NCI-H69 (cell line): Measurements from ENCODE around the gene MORN3.
"Not testable (repeated sequence)": the region's sequence is repeated elsewhere in the genome, so short reads cannot be mapped to it uniquely, and the experiment has no call there.

Source experiments
- DNase-seq: peaks from one replicate; lab custom pipeline; 2025; lab: John Stamatoyannopoulos, UW

Gene MORN3

DNA sequence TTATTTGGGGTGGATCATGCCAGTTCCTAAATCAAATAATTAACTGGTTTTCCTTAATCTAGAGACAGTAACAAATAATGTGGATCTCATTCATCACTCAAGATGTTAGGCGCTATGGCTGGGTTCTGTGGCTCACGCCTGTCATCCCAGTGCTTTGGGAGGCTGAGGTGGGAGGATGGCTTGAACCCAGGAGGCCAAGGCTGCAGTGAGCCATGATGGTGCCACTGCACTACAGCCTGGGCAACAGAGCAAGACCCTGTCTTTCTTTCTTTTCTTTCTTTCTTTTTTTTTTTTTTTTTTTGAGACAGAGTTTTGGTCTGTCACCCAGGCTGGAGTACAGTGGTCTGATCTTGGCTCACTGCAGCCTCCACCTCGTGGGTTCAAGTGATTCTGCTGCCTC, 23.3 kb upstream of the MORN3 start:
- DNase-seq: not testable (repeated sequence)

DNA sequence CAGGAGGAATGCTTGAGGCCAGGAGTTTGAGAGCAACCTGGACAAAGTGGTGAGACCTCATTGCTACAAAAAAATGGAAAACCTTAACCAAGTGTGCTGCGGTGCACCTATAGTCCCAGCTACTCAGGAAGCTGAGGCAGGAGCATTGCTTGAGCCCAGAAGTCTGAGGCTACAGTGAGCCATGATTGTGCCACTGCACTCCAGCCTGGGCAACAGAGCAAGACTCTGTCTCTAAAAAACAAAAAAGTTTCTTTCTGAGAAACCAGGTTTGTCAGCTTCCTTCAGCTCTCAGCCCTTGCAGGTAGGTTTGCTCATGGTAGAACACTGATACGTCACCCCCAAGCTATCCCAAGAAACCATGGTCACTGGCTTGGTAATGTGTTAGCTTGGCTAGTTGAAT, 20.0 kb upstream of the MORN3 start:
- no peak for DNase-seq

DNA sequence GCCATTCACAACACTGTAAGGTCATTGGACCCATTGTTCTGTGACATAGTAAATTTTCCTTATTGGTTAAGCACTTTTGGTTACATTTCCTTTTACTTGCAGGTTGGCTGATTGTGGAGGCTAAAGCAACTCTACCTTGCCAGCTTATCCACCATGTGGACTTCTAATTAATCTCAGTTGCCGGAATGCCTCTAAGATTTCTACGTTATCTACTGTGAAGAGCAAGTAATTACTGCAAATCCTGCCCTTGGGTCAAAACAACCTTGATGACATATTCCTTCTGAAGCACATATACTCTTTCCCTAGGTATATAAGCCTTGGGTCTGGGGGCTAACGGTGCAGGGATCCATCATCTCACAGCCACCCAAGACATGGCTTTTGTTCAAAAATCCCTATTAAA, 19.5 kb upstream of the MORN3 start:
- DNase-seq: no peak

DNA sequence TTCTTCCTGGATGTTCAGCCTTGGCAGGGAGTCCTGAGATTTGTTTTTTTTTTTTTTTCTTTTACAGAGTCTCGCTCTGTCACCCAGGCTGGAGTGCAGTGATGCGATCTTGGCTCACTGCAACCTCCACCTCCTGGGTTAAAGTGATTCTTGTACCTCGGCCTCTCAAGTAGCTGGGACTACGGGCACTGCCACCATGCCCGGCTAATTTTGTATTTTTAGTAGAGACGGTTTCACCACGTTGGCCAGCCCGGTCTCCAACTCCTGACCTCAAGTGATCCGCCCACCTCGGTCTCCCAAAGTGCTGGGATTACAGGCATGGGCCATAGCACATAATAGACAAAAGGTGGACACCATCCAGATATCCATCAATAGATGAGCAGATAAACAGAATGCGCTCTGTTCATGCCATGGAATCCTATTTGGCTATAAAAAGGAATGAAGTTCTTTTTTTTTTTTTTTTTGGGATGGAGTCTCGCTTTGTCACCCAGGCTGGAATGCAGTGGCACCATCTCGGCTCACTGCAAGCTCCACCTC, 10.3 kb upstream of the MORN3 start:
- not testable (repeated sequence) for DNase-seq

DNA sequence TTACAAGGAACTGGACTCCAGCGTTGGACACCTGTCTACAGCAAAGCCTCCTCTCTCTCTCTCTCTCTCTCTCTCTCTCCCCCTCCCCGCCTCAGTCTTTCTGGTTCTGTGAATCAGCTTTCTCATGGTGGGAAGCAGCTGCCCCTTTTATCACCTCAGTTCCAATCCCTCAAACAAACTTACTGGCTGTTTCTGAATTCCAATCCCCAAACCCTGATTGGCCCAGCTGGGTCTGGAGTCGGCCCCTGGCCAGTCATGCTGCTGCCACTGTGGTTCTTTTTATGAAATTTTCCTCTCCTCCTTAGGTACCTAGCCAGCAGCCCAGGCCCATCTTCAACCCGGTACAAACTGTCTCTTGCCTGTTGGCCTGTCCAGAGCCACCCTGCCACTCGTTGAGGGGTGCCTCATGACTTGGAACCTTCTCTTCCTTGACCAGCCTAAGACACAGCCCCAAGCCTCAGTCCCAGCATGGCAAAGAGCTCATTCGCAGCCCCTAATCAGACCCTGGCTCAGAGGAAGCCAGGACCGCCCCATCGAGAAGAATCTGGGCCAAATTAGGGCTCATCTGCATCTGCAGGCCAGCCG, 9.4 kb upstream of the MORN3 start:
- DNase-seq: no peak

DNA sequence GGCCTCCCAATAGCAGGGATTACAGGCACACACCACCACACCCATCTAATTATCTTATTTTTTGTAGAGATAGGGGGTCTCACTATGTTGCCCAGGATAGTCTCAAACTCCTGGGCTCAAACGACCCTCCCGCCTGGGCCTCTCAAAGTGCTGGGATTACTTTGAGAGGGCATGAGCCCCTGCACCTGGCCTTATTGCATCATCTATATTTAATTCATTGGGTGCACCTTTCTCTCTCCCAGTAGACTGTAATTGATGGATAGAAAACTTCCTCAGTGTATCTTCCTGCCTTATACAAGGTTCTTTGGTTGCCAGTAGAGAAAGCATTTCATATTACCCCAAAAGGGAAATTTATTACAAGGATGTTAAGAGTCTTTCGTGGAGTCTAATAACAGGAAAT, 8.9 kb upstream of the MORN3 start:
- no peak for DNase-seq

DNA sequence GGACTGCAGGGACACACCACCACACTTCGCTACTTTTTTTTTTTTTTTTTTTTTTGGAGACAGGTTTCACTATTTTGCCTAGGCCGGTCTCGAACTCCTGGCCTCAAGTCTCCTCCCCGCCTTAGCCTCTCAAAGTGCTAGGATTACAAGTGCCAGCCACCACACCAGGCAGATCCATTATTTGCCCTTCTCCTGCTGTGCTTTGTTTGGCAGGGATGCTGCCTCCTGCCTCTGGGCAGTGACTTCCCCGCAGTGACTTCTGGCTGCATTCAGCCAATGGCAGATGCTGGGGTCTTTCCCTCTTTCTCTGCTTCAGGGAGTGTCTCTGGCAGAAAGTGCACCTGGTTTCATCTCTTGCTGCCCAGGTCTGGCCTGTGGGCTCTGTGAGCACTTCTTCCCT, 6.7 kb upstream of the MORN3 start:
- DNase-seq: peak; percentile 92

DNA sequence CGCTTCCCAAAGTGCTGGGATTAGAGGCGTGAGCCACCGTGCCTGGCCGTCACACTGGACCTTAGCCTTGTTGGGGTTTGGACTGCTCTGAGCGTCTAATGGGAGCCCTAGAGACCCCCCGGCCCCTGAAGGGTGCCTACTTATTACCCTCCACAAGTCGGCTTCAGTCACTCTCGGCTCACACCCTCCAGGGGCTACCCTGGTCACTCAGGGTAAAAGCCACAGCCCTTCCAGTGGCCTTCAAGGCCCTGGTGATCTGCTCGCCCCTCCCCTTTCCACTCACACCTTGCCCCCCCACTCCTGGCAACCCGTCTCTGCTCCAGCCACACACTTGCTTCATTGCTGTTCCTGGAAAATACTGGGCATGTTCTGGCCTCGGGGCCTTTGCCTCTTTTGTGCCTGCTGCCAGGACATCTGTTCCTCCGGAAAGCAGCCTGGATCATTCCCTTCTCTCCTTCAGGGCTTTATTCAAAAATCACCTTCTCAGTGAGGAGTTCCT, 3.6 kb upstream of the MORN3 start:
- peak; percentile 96 for DNase-seq

DNA sequence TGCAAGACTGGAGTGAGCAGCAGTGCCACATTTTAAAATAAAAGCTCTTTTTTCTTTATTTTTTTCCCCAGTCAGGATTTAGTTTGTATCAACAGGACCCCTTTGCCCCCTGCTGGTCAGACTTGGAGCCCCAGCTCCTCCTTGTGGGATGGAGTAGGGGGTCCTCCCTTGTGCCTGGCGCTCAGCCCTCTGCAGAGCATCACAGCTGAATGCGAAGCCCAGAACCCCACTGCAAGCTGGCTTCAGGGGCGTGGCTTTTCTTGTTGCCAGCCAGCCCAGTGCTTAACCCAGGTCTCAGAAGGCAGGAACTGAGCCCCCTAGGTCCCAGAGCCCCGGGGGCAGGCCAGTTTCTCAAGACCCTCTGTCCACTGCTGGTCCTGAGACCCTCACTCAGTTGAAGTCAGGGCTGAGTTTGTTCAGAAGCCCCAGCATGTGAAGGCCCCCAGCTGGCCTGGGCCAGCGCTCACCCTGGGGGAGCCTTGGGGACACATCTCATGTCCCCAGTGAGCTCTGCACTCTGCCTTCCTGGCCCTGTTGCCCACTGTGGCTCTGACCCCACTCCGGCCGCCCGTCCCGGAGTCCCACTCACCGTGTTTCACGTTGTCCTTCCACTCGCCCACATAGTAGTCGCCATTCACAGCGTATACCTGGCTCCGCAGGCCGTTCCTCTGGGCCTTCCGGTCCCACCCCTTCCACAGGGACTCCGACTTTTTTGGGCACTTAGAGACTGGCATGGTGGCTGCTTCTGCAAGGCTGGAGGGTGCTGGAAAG, 519 bp downstream of the MORN3 start:
- DNase-seq: peak; percentile 41

DNA sequence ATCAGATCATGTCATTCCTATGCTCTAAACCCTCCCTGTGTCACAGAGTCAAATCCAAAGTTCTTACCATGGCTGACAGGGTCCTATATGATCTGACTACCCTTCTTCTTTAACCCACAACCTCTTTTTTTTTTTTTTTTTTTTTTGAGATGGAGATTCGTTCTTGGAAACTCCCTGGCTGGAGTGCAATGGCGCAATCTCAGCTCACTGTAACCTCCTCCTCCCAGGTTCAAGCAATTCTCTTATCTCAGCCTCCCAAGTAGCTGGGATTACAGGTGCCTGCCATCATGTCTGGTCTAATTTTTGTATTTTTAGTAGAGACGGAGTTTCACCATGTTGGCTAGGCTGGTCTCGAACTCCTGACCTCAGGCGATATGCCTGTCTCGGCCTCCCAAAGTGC, 2.6 kb downstream of the MORN3 start:
- not testable (repeated sequence) for DNase-seq

DNA sequence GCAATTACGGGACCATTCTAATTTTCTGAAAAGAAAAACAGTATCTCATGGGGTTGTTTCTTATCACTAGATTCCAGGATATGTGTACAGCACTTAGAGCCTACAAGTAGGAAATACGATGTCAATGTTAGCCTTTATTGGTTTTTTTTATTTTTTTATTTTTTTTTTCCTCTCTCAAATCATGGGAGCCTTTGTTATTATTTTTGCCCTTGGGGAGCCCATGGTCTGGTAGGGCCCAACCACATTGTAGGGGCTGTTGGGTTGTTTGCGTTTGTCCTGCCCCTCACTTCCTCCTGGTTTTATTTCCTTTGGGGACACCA, 5.9 kb downstream of the MORN3 start:
- DNase-seq: no peak

DNA sequence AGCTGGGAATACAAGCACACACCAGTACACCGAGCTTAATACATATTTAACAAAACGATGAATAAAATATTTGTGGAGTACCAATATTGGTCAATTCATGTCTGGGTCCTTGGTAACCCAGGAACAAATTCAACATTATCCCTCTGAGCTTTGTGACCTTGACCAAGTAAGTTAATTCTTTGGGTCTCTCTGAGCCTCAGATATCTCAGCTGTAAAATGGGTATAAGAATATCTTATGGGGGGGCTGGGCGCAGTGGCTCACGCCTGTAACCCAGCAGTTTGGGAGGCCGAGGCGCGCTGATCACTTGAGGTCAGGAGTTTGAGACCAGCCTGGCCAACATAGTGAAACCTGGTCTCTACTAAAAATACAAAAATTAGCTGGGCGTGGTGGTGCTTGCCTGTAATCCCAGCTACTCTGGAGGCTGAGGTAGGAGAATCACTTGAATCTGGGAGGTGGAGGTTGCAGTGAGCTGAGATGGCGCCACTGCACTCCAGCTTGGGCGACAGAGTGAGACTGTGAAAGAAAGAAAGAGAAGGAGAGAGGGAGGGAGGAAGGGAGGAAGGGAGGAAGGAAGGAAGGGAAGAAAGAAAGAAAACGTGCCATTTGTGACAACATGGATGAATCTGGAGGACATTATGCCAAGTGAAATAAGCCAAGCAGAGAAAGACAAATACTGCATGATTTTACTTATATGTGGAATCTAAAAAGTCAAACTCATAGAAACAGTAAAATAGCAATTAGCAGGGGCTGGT, 7.9 kb downstream of the MORN3 start:
- not testable (repeated sequence) for DNase-seq

DNA sequence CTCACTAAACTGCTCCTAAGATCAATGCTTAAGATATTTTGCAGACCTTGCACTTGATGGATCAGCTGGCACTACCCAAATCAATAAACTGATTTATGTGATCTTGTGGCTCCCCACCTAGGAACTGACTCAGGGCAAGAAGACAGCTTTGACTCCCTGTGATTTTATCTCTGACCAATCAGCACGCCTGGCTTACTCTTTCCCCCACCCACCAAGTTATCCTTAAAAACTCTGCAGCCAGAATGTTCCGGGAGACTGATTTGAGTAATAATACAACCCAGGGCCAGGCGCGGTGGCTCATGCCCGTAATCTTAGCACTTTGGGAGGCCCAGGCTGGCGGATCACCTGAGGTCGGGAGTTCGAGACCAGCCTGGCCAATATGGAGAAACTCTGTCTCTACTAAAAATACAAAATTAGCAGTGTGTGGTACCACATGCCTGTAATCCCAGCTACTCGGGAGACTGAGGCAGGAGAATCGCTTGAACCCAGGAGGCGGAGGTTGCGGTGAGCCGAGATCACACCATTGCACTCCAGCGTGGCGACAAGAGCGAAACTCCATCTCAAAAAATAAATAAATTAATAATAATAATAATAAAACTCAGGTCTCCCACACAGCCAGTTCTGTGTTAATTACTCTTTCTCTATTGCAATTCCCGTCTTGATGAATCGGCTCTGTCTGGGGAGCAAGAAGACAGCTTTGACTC, 12.0 kb downstream of the MORN3 start:
- DNase-seq: no peak

DNA sequence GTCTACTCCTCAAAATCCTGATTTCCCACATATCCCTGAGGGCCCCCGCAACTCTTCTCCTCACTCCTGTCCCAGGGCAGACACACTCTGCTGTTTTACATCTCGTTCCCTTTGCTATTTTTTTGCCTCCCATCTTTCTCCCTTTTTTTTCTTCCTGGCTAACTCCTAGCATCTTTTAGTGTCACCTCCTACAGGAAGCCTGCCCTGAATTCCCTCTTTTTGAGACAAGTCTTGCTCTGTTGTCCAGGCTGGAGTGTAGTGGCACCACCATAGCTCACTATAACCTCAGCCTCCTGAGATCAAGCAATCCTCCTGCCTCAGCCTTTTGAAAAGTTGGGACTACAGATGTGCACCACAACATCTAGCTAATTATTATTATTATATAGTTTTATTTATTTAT, 13.3 kb downstream of the MORN3 start:
- DNase-seq: no peak

DNA sequence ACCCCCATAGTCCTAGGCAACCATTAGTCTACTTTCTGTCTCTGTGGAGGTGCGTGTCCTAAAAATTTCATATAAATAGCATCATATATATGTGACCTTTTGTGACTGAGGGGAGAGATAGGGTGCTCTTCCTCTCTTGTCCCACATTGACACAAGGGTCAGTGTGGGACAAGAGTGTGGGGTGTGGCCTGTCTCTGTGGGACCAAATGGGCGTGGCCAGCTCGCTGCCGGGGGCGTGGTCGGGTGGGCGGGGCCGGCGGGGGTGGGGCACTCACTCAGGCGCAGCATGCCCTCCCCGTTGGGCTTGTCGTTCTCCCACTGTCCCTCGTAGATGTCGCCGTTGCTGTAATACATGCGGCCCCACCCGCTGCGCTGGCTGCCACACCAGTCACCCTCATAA, 15.5 kb downstream of the MORN3 start:
- DNase-seq: no peak

DNA sequence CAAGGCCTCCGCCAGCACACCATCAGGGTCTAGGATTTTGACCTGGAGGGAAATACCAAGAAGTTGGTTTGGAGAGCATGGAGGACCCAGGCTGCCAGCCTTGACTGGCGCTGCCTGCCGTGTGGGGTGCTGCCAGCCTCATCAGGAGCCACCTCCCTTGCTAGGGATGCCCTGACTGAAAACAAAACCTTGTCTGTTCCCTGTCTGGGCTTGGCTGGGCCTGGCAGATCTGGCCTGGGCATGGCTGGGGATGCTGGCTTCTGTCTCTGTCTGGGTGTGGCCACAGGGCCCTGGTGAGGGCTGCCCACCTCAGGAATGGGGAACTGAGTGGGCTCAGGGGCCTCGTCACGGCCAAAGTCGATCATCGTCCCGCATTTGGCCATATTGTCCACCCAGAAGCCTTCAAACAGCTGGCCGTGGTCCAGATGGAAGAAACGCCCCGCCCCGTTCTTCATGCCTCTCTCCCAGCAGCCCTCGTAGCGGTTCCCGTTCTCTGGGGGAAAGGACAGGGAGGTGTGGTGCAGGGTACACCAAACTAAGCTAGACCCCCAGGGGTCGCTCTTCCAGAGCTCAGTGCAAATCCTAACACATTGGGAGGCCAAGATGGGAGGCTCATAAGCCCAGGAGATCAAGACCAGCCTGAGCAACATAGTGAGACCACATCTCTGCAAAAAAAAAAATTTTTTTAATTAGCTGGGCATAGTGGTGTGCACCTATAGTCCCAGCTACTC, 16.5 kb downstream of the MORN3 start:
- DNase-seq: no peak

DNA sequence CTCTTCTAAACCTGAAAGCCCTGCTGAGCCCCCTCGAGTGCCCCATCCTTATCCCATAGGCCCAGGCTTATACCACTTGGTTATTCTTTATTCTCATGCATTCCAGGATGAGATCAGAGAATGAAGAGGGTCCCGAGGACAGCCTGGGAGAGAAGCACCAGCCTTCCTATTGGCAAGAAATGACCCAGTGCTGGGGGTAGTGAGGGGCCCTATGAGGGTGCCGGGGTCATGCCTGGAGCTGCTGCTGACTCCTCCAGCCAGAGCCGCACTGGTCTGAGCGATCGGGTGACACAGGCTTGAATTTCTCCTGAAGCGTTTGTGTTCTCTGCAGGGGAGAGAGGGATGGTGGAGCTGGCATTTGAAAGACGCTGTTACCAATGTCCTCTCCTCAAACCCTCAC, 18.1 kb downstream of the MORN3 start:
- DNase-seq: no peak

DNA sequence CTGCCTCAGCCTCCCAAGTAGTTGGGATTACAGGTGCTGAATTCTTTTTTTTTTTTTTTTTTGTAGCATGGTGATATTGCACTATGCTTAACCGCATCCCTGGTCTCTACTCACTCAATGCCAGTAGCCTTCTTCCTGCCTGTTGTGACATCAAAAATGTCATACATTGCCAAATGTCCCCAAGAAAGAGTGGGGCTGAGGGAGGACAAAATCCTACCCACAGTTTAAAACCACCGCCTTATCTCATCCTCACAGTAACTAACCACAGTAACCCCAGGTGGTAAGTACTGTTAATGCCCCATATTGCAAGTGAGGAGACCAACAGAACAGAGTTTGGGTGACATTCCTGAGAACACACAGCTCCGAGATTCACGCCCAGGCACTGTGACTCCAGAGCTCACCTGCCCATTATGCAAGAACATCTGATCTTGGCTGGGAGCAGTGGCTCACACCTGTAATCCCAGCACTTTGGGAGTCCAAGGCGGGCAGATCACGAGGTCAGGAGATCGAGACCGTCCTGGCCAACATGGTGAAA, 19.6 kb downstream of the MORN3 start:
- no peak for DNase-seq

DNA sequence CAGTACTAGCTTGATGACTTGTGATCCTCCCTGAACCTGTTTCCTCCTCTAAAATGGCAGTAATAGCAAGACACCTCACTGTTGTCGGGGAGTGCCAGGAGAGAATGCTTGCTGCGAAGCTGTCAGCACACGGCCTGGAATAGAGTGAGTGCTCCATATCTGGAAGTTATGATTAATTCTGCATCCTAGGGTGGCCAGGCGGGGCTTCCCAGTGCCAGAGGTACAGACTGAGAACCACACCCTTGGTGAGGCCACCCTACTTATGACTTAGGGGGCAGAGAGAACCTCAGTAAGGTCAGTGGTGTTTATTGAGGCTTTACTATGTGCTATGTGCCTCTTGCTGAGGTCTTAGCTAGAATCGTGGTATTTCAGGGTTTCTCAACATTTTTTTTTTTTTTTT, 20.1 kb downstream of the MORN3 start:
- no peak for DNase-seq

DNA sequence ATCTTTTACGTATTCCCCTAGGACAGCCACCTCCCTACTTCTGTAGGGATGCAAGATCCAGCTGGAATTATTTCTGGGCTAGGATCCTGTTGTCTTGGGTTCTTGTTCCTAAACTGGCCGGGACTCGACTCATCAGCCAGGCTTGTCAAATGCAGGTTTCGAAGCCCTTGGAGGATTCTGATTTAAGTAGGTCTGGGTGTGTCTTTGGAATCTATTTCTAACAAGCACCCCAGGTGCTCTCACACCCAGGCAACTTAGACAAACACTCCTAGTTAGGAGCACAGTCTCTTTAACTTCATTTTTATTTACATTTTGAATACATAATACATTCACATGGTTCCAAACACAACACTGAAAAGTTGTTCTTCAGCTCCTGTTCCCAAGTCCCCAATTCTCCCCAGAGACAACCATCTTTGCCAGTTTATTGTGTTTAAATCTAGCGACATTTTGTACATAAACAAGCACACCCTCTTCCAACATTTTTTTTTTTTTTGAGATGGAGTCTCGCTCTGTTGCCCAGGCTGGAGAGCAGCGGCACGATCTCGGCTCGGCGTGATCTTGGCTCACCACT, 20.9 kb downstream of the MORN3 start:
- no peak for DNase-seq

DNA sequence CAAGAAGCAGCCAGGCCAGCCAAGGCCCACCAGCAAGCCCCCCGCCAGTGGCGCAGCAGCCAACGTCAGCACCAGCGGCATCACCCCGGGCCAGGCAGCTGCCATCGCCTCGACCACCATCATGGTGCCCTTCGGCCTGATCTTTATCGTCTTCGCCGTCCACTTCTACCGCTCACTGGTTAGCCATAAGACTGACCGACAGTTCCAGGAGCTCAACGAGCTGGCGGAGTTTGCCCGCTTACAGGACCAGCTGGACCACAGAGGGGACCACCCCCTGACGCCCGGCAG, 28.2 kb downstream of the MORN3 start:
- no peak for DNase-seq
